ENCODE data around the gene RAD51B. TPM values are rescaled to one million over a fixed set of nuclear protein-coding genes. Genes with fewer than 3 reads are reported as not detected.

Gene RAD51B
- total and polyA plus RNA-seq, 9 of the 15 experiments (the other 6 are each of a cell fraction or from before 2014, with no cell fraction given): 8.5 to 17.3 (median 11.3) TPM

DNA sequence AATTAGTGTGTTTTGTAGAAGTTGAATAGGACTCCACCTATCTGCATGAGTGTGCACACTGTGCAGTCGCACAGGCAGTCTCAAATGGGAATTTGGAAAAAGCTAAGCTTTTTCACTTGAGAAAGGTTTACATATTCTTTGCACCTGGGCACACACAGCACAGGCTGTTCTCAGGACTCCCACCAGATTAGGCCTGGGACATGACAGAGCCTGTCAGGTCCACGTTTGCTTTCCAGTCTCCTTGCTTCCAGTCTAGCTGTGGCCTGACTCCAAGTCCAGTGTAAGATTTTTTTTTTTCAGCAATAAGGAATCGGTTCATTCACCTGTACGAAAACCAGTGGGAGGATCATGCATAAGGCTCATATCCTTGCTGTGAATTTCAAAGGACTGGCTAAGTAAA is 792.0 kb downstream of the RAD51B start:
- BruUV-seq (replicated peaks): no TSS peak
- H3K79me2 ChIP-seq (ENCODE audit: control insufficient read depth, insufficient read depth, low read length): no peaks in the 10 kb centered on the region
- WGBS (ENCODE audit: insufficient coverage, low coverage, missing lambda C conversion rate): 27% methylated on average over 4 of the region's 4 CpGs
- TF ChIP-seq CHCHD3 (CRISPR knock-in tag; IDR thresholded peaks at IDR 0.05) (no peak), ATF4 (CRISPR knock-in tag; IDR thresholded peaks at IDR 0.05) (no peak), HMG20A (CRISPR knock-in tag; conservative IDR thresholded peaks at IDR 0.05) (no peak), ZNF398 (CRISPR knock-in tag; IDR thresholded peaks at IDR 0.05) (no peak), NR0B1 (IDR thresholded peaks at IDR 0.05; ENCODE audit: partially characterized antibody) (no peak), RBBP5 (IDR thresholded peaks at IDR 0.05; ENCODE audit: borderline replicate concordance, insufficient read depth, low read length, poor library complexity, severe bottlenecking) (no peak), ZNF609 (CRISPR knock-in tag; IDR thresholded peaks at IDR 0.05; ENCODE audit: borderline replicate concordance) (no peak)
- TF ChIP-seq, protein P1, sequence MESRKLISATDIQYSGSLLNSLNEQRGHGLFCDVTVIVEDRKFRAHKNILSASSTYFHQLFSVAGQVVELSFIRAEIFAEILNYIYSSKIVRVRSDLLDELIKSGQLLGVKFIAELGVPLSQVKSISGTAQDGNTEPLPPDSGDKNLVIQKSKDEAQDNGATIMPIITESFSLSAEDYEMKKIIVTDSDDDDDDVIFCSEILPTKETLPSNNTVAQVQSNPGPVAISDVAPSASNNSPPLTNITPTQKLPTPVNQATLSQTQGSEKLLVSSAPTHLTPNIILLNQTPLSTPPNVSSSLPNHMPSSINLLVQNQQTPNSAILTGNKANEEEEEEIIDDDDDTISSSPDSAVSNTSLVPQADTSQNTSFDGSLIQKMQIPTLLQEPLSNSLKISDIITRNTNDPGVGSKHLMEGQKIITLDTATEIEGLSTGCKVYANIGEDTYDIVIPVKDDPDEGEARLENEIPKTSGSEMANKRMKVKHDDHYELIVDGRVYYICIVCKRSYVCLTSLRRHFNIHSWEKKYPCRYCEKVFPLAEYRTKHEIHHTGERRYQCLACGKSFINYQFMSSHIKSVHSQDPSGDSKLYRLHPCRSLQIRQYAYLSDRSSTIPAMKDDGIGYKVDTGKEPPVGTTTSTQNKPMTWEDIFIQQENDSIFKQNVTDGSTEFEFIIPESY (CRISPR knock-in tag; IDR thresholded peaks at IDR 0.05): no peak
- in situ Hi-C loops (cut with MboI): no loop called here
- no peak for FAIRE-seq
- H3K9ac ChIP-seq (ENCODE audit: insufficient read depth in 1 of 2, low read depth in 2 of 2, low read length in 2 of 2): no peak overlapping the region
- ChIA-PET POLR2A (no interaction called here), CTCF (ENCODE audit: low intra/inter-chr PET ratio) (no interaction called here)
- no peak for DNase-seq (ENCODE audit: extremely low read depth in 1 of 4, low spot score in 3 of 4)
- intact Hi-C loops (cut with micrococcal nuclease): no loop called here
- no peaks in the 10 kb centered on the region for H3K36me3 ChIP-seq (ENCODE audit: control insufficient read depth, insufficient read depth, low read length)
- peaks cover 0 to 2% of the 10 kb centered on the region in 2 experiments; a peak in 2 of 5 replicates for H3K4me1 ChIP-seq (replicated peaks in 1 of 2; ENCODE audit: control insufficient read depth in 2 of 2, insufficient read depth in 2 of 2, low read length in 2 of 2)
- H3K4me2 ChIP-seq (ENCODE audit: insufficient read depth, low read length): no peak overlapping the region
- no peak overlapping the region for H3K4me3 ChIP-seq
- H3K27ac ChIP-seq (ENCODE audit: extremely low read depth, low read depth, low read length): no peak overlapping the region
- H3K27me3 ChIP-seq (ENCODE audit: control insufficient read depth in 2 of 2, insufficient read depth in 2 of 2, low read length in 2 of 2): no peaks in the 10 kb centered on the region
- peaks cover 3% of the 10 kb centered on the region; the same call in 1 of the 2 replicates for H3K9me3 ChIP-seq (replicated peaks; ENCODE audit: control insufficient read depth, insufficient read depth, low read depth, low read length)
- H2AFZ ChIP-seq (ENCODE audit: low read depth, low read length): no peak overlapping the region
- no peaks in the 10 kb centered on the region for H3K9me1 ChIP-seq (ENCODE audit: control insufficient read depth, insufficient read depth, low read length)
- ATAC-seq: no peak
- H4K20me1 ChIP-seq (replicated peaks; ENCODE audit: control insufficient read depth, insufficient read depth, low read length): no peaks in the 10 kb centered on the region

Measured in K562 (cell line).